Ureter (tissue), 1 donor: ENCODE data around the gene PIP4P1. TPM values are rescaled to one million over a fixed set of nuclear protein-coding genes. Genes with fewer than 3 reads are reported as not detected.

ENCODE experiments used
- DNase-seq: peaks from one replicate; pipeline ENCODE4 v3.0.0-alpha.2; 2020; ENCODE audit warnings: low spot score
- total RNA-seq: library from RNA; stranded (reverse); gene quantifications from one replicate; pipeline ENCODE4 v1.2.4, GENCODE V29; 2023
- donor health status: DM: yes; HTN: yes; CAD: no.

PIP4P1 gene
- total RNA-seq, 1 donor from 2014 or later, result 36.8 TPM

- no peak for DNase-seq
Observed at GRCh38 chr14:20435582-20436362, 25.5 kb downstream of the PIP4P1 start, which contains the start of gene KLHL33. KLHL33 (minus strand) TSS chr14:20436166; CDS start chr14:20435811, 355 bp downstream.

- DNase-seq, result no peak
Observed at GRCh38 chr14:20434701-20435581, 26.3 kb downstream of the PIP4P1 start.

GRCh38 chr14:20429801-20430669 is 31.2 kb downstream of the PIP4P1 start:
- DNase-seq, result no peak

DNA sequence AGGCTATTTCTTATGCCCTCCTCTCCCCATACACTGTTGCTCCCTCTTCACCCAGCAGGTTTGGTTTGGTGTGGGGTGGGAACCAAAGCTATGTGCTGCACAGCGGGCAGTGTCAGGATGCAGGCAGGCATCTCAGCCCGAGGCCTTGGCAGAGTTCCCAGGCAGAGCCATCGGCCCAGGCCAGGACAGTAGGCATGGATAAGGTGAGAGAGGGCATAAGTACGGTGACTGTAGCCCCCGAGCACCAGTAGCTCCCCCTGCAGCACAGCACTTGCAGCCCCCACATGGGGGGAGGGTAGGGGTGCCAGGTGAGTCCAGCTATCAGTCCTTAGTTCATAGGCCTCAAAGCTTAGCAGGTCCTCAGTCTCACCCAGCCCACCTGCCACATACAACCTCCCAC is 32.4 kb downstream of the PIP4P1 start:
- no peak for DNase-seq

- DNase-seq, result no peak
Observed at GRCh38 chr14:20428010-20428365, 33.2 kb downstream of the PIP4P1 start.

GRCh38 chr14:20427231-20428009 is 33.8 kb downstream of the PIP4P1 start:
- DNase-seq, result no peak

GRCh38 chr14:20424851-20425250 is 36.4 kb downstream of the PIP4P1 start:
- no peak for DNase-seq

DNA sequence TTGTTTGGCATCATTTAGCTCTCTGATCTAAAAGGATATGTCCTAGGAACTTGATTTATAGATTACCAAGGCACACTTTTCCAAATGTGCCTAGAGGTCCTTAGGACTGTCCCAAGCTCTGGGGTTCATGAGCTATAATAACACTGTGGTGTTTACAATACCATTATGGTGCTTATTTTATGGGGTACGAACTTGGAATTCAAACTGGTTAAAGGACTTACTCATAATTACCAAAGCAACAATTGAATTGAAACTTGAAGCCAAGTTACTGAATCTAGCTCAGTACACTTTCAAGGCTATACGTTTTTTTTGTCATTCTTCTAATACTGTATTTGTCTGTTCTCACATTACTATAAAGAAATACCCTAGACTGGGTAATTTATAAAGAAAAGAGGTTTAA is 38.3 kb downstream of the PIP4P1 start:
- DNase-seq, result no peak

- no peak for DNase-seq
Observed at GRCh38 chr14:20421267-20421666, 40.0 kb downstream of the PIP4P1 start.

- DNase-seq, result no peak
Observed at GRCh38 chr14:20419419-20419818, 41.8 kb downstream of the PIP4P1 start.

- no peak for DNase-seq
Observed at GRCh38 chr14:20418501-20418909, 42.7 kb downstream of the PIP4P1 start.

DNA sequence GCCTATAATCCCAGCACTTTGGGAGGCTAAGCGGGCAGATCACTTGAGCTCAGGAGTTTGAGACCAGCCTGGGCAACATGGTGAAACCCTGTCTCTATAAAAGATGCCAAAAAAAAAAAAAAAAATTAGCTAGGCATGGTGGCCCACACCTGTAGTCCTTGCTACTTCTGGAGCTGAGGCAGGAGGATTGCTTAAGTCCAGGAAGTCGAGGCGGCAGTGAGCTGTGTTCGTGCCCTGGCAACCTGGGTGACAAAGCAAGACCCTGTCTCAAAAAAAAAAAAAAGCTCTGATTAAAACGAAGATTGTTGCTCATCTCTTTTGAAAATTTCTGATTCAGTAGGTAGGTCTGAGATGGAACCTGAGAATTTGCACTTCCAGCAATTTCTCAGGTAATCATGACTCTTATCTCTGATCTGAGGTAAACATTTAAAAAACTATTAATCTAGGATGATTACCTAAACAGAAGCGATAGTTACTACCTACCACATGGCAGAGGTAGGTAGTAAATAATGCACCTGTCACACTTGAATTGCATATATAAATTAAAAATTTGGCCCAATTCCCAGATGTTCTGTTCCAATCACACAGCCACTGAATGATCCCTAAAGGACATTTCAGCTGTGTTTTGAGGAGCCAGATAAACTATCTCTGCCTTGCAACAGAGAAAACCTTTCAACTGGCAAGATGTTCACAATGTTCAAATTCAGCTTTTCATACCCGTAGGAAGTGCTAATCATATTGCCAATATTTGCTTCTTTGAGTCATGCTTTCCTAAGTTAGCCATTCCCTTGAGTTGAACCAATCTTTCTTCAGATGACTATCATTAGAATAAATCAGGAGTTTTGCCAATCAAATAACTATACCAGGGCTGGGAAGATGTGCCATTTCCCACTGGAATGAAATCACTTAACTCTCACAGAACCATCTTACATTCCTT is 43.7 kb downstream of the PIP4P1 start:
- no peak for DNase-seq

- no peak for DNase-seq
Observed at GRCh38 chr14:20416223-20416622, 45.0 kb downstream of the PIP4P1 start.

DNA sequence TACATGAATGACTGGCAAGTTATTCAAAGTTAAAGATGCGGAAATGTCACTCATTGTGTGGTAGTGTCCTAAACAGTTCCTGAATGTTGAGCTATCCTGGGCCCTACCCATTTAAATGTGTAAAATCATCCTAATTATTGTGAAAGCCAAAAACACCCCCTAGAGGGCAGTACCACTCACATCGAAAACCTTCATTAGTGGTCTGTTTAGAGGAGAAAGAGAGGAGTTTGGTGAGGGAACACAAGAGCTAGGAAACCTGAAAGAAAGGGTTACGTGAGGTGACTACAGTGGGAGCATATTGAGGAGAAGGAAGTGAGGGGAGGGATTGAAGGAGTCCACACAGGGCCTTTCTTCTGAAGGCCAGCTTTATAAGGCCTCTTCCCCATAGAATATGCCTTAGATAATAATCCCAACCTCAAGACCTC is 45.4 kb downstream of the PIP4P1 start:
- no peak for DNase-seq

DNA sequence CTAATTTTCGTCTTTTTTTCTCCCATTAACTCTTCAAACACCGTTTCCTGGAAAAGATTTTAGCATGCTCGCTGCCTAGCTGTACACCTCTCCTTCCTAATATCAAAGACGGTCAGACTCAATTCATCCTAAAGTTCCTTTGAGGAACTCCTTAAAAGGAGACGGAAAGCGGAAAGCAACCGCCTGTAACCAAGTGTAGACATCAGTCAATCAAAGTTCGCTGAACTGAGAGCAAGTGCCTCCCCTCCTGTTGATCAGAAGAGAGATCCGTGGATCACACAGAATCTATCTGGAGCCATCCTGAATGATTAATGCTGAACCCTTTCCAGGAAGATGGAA is 47.5 kb downstream of the PIP4P1 start:
- no peak for DNase-seq

DNA sequence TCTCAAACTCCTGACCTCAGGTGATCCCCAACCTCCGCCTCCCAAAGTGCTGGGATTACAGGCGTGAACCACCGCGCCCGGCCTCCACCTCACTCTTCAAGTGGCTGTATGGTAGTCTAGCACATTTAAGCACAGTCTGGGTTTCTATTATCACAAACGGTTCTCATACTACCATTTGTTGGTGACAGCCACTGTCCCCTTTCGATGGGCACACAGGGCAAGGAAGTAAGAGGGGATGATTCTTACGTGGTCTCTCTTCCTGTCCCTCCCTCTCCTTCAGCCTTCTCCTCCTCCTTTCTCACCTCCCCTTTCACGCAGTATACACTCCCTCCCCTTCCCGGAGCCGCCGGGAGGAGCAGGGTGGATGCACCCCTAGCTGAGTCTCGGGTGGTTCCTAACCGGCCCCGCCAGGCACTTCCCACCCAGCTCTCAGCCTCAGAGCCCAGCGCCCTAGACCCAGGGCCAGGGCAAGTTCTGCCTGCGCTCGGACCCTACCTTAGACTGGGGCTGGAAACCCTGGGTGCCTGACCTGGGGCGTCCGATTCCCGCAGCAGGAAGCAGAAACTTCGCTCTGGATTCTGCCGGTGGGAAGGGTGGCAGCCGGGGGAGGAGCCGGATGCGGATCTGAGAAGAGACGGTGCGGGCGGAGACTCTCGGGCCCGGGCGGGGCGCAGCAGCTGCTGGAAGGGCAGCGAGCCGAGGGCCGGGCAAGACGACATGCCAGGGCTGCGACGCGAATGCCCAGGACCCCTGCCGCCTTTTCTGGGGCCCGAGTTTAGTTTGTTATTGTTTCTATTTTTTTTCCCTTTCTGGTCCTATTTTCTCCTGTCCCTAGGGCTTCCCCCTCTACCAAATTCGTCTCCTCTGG is 48.1 kb downstream of the PIP4P1 start, which contains the start of gene TEP1:
Gene TEP1 (minus strand): TSS at position 626 of the 868 bp plus-strand sequence. CDS start 5,062 bp downstream, outside the sequence.
- peak; percentile 91 for DNase-seq

- no peak for DNase-seq
Observed at GRCh38 chr14:20412411-20412810, 48.8 kb downstream of the PIP4P1 start.

DNA sequence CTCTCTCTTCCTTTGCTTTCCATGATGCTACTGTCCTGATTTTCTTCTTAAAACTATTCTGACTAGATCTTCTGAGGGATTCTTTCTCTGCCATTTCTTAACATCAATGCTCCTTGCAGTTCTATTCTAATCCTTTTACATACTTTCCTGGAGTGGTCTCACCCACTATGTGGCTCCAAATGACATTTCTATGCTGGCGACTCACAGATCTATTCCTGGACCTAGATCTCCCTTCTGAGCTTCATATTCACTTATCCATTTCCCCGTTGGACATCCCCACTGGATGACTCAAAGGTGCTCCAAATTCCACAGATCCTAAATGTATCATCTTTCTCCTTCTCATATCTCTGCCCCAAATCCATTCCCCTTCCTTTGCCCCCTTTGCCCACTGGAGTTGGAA is 52.0 kb downstream of the PIP4P1 start:
- DNase-seq, result no peak
